Thyroid gland (tissue), 4 donors: Measurements from ENCODE around the gene MRPS27. TPM values are rescaled to one million over a fixed set of nuclear protein-coding genes. Genes with fewer than 3 reads are reported as not detected.

Experiments used
- DNase-seq, 2 donors: peaks; one replicate each; pipeline ENCODE4 v3.0.0-alpha.2; 2019
- H3K27ac ChIP-seq, 3 donors: fragments of 200-600 bp; sonication (generic); 1 replicate in 2 of 3; 2 replicates in 1 of 3; pipeline ENCODE4 v1.5.1; 2016 to 2019; ENCODE audit warnings: mild to moderate bottlenecking in 1 of 3, moderate library complexity in 1 of 3
- H3K27me3 ChIP-seq: fragments of 200-600 bp; sonication (generic); one replicate; pipeline ENCODE4 v1.5.1; 2019
- H3K36me3 ChIP-seq, 2 donors: fragments of 200-600 bp; sonication (generic); one replicate each; pipeline ENCODE4 v1.5.1; 2016 to 2019
- H3K4me1 ChIP-seq, 2 donors: fragments of 200-600 bp; sonication (generic); one replicate each; pipeline ENCODE4 v1.5.1; 2017 to 2019
- H3K4me3 ChIP-seq, 3 donors: fragments of 200-600 bp; sonication (generic); replicated peaks in 1 of 3; 1 replicate in 2 of 3; 2 replicates in 1 of 3; pipeline ENCODE4 v1.5.1; 2016; ENCODE audit warnings: mild to moderate bottlenecking in 1 of 3
- H3K9me3 ChIP-seq: fragments of 200-600 bp; sonication (generic); one replicate; pipeline ENCODE4 v1.5.1; 2017
- CTCF ChIP-seq, 6 experiments: fragments of 200-600 bp in 3 of 6; fragments of 450-650 bp in 3 of 6; sonication (generic) in 3 of 6; IDR thresholded peaks; one replicate each; pipeline ENCODE4 v1.5.1; 2016 to 2019; ENCODE audit warnings: antibody characterized with exemption in 6 of 6, mild to moderate bottlenecking in 2 of 6, inconsistent platforms in 1 of 6, moderate library complexity in 1 of 6
- POLR2A ChIP-seq, 2 donors: fragments of 450-650 bp; IDR thresholded peaks; one replicate each; pipeline ENCODE4 v1.6.1; 2017; ENCODE audit warnings: antibody characterized with exemption in 2 of 2, mild to moderate bottlenecking in 2 of 2, moderate library complexity in 1 of 2
- WGBS, 2 donors: methylation state at CpG; one replicate each; pipeline ENCODE4 v1.1.5; 2017; 5-methylcytosine and 5-hydroxymethylcytosine counted together
- intact Hi-C: fragments of 100-400 bp; cut with DNase I; formaldehyde crosslinking; loops from one replicate; pipeline ENCODE4 v1.15.1; 2023
- total RNA-seq, 4 donors: library from RNA; depleted of rRNA; stranded (reverse); fragments of >200 nt; gene quantifications; one replicate each; pipeline ENCODE4 v1.2.3, GENCODE V29; 2016

MRPS27 gene
- total RNA-seq, 4 donors from 2014 or later = 71.4 to 86.1 (median 80.4) TPM

- WGBS, 2 donors = 39 to 41% methylated on average over 7 of the region's 7 CpGs
- TF ChIP-seq CTCF (IDR thresholded peaks at IDR 0.05) (peak; percentile 41 to 93 (median 81)), POLR2A (IDR thresholded peaks at IDR 0.05) (no peak)
- peak; percentile 80 for DNase-seq
- H3K9me3 ChIP-seq = no peaks in the 10 kb centered on the region
- H3K36me3 ChIP-seq = no peaks in the 10 kb centered on the region
- H3K27ac ChIP-seq = no peak overlapping the region
- intact Hi-C loops = loop anchor here (5.0 to 10.0 kb wide), 2 partner anchors 156 to 448 kb away; partner anchors contain the start of gene TNPO1
- no peak overlapping the region for H3K4me3 ChIP-seq
- peaks cover 5 to 9% of the 10 kb centered on the region in 2 donors for H3K4me1 ChIP-seq
- H3K27me3 ChIP-seq = no peaks in the 10 kb centered on the region
These were observed 46.4 kb upstream of the MRPS27 start for GRCh38 chr5:72366324-72366976.

GRCh38 chr5:72364951-72365350 lies 44.9 kb upstream of the MRPS27 start:
- no peak for DNase-seq
- peaks cover 5 to 9% of the 10 kb centered on the region in 2 donors for H3K4me1 ChIP-seq
- H3K4me3 ChIP-seq = no peak overlapping the region
- WGBS, 2 donors = 90 to 100% methylated on average over 4 of the region's 4 CpGs
- intact Hi-C loops = loop anchor here (5.0 to 10.0 kb wide), 2 partner anchors 157 to 450 kb away; partner anchors contain the start of gene TNPO1
- H3K27ac ChIP-seq = no peak overlapping the region
- H3K9me3 ChIP-seq = no peaks in the 10 kb centered on the region
- H3K27me3 ChIP-seq = no peaks in the 10 kb centered on the region
- TF ChIP-seq POLR2A (IDR thresholded peaks at IDR 0.05) (no peak), CTCF (IDR thresholded peaks at IDR 0.05) (no peak)
- no peaks in the 10 kb centered on the region for H3K36me3 ChIP-seq

- TF ChIP-seq CTCF (IDR thresholded peaks at IDR 0.05) = no peak
- TF ChIP-seq POLR2A (IDR thresholded peaks at IDR 0.05) = no peak
- Histone ChIP-seq H3K4me1 (peaks cover 5 to 9% of the 10 kb centered on the region in 2 donors), H3K27me3 (no peaks in the 10 kb centered on the region), H3K9me3 (no peaks in the 10 kb centered on the region), H3K36me3 (no peaks in the 10 kb centered on the region), H3K27ac (no peak overlapping the region), H3K4me3 (no peak overlapping the region)
- WGBS, 2 donors = 95 to 100% methylated on average over 1 of the region's 1 CpG
- intact Hi-C loops = loop anchor here (10.0 kb wide), 1 partner anchor 451 kb away; the partner anchor contains the start of gene TNPO1
- no peak for DNase-seq
These were observed 44.1 kb upstream of the MRPS27 start for GRCh38 chr5:72364171-72364570.

- Histone ChIP-seq H3K36me3 (no peaks in the 10 kb centered on the region), H3K27me3 (no peaks in the 10 kb centered on the region), H3K27ac (no peak overlapping the region), H3K9me3 (no peaks in the 10 kb centered on the region), H3K4me3 (no peak overlapping the region), H3K4me1 (peaks cover 8 to 9% of the 10 kb centered on the region in 2 donors)
- no peak for TF ChIP-seq CTCF (IDR thresholded peaks at IDR 0.05)
- TF ChIP-seq POLR2A (IDR thresholded peaks at IDR 0.05) = no peak
- 93 to 98% methylated on average over 1 of the region's 1 CpG for WGBS, 2 donors
- intact Hi-C loops = loop anchor here (10.0 kb wide), 1 partner anchor 452 kb away; the partner anchor contains the start of gene TNPO1
- no peak for DNase-seq
These were observed 43.2 kb upstream of the MRPS27 start for GRCh38 chr5:72363166-72363802.

GRCh38 chr5:72359886-72360285 lies 39.8 kb upstream of the MRPS27 start:
- 100% methylated on average over 1 of the region's 1 CpG for WGBS, 2 donors
- Histone ChIP-seq H3K9me3 (no peaks in the 10 kb centered on the region), H3K36me3 (no peaks in the 10 kb centered on the region), H3K4me1 (peaks cover 0 to 3% of the 10 kb centered on the region in 2 donors), H3K27me3 (no peaks in the 10 kb centered on the region), H3K27ac (no peak overlapping the region), H3K4me3 (no peak overlapping the region)
- DNase-seq = no peak
- intact Hi-C loops = loop anchor here (10.0 kb wide), 1 partner anchor 455 kb away; the partner anchor contains the start of gene TNPO1
- TF ChIP-seq CTCF (IDR thresholded peaks at IDR 0.05) (no peak), POLR2A (IDR thresholded peaks at IDR 0.05) (no peak)
